GM18861 (cell line): ENCODE measurements around the gene APOL6.
"Not testable (repeated sequence)": the region's sequence is repeated elsewhere in the genome, so short reads cannot be mapped to it uniquely, and the experiment has no call there.

Source experiments
- ATAC-seq: cut with Tn5 transposase; IDR thresholded peaks from one replicate; pipeline ENCODE4 v1.9.1; 2021; ENCODE audit not compliant: unreplicated experiment

Gene APOL6

DNA sequence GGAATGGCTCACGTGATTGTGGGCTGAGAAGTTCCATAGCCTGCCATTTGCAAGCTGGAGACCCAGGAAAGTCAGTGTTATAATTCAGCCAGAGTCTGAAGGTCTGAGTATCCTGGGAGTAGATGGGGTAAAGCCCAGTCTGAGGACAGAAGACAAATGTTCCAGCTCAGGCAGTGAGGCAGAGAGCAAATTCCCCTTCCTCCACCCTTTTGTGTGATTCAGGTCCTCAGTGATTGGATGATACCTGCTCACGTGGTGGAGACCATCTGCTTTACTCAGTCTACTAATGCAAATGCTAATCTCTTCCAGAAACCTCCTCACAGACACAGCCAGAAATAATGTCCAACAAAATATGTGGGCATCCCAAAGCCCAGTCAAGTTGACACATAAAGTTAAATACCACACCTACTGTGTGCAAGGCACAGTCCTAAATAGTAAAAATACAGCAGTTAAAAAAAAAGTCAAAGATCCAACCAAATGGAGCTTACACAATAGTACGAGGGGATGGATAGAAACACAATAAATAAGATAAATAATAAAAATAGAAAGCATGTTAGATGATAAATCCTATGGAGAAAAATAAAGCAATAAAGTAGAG is 13.2 kb upstream of the APOL6 start:
- ATAC-seq: no peak

DNA sequence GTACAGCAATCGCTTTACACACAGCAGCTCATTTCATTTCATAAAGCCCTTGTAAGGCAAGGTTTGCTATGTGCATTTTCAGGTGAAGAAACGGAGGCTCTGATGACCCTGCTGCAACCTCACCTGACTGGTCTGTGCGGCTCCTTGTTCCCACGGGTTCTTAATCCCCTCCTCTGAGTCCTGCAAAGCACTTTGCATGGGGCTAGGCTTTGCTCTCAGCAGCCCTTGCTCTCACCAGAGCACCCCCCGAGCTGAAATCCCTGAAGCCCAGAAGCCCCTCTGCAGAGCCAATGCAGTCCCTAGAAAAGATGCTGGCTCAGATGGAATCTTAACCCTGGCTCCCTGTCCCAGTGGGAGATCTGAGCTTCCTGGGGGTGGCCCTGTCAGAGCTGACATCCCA is 11.0 kb upstream of the APOL6 start:
- no peak for ATAC-seq

DNA sequence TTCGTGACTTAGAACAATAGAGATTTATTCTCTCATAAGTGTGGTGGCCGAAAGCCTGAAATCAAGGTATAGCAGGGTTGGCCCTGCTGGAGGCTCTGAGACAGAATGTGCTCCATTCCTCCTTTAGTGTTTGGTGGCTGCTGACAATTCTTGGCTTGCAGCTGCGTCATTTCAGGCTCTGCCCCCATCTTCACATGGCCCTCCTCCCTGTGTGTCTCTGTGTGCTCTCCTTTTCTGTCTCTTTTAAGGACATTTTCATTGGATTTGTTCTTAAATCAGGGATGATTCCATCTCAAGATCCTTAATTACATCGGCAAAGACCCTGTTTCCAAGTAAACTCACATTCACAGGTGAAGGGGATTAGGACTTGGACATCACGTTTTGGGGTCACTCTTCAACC is 10.2 kb upstream of the APOL6 start:
- ATAC-seq: no peak

DNA sequence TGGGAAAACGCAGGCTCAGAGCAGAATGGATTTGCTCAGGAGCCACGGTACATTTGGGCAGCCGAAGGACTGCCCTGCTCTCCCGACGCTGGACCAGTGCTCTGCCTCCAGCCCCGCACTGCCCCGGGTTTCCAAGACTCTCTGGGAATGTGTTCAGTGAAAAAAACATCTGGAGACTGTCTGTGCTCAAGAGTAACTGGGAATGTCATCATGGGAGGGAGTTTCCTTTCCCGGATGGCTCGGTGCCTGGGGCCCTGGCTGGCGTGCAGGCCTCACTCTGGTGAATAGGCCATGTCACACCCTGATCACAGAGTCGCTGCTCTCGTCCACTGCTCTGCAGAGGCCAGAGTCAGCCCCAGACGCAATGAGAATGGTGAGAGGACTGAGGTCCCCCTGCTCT is 9.8 kb upstream of the APOL6 start:
- ATAC-seq: no peak

DNA sequence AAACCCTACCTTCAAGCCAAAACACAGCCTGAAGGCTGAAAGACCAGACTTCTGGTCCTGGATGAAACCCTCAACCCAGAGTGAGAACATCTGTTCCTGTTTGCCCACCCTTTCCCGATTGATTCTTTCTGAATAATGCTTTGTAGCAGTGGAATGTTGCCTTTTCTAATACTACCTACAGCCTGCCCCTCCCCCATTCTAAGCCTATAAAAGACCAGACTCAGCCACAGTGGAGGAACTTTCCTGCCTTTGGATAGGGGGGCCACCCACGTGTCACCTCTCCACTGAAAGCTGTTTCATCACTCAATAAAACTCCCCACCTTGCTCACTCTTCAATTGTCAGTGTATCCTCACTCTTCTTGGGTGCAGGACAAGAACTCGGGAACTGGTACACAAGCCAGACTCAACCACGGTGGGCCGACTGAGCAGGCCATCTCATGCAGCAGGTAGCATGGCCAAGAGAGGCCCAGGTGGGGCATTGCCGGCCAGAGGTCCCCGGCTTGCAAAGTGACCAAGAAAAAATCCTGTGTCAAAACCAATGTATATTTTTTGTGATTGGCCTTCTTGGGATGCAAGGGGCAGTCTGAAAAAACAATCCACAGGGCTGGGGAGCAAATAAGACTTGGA is 6.6 kb upstream of the APOL6 start:
- ATAC-seq: no peak

DNA sequence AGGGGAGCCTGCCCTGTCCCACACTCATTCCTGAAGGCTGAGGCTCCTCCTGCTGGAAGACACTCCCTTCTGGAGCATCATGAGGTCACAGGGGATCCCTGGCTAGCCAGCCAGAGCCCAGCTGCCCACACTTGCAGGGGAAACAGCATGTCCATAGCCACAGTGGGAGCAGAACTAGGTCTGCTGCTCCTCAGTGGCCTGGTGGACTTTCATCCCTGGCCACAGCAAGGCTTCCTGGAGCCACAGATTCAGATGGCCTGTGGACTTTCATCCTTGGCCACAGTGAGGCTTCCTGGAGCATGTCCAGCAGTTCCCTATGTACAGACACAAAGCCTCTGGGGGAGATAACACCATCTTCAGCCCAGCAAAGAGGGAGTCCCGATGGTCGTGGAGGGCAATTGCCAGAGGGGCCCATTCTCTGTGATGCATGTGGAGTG is 5.9 kb upstream of the APOL6 start:
- ATAC-seq: no peak

DNA sequence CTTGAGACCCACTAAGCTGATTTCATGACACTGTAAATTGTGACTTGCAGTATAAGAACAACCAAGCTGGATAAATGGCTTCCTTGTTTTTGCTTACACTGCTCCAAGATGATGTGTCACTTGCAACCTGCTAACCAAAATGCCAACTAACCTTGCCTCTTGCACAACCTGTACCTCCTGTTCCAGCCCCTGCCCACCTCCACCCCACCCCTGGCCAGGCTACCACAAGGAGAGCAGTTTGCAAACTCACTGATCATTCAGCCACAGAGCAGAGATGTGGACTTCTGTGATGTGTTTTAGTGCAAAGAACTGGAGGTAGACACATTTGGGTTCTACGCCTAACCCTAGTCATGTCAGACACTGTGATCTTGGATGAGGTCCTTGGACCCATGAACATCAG is 4.3 kb upstream of the APOL6 start:
- ATAC-seq: no peak

DNA sequence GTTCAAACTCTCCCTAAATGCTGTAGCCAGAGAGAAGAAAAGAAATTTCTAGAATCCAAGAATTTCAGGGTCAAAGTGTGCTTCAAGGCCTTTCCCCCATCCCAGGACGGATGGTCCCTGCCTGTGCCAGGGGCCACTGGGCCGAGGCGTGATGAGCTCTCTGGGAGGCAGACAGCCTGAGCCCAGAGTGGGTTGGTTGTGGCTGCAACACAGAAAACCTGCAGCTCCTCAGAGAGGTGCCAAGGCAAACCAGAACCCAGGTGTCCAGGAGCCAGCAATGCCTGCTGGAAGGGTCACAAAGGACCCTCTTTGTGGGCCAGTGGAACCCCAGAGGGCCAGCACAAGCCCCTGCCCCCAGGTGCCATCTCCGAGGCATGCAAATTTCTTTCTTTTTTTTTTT is 2.6 kb upstream of the APOL6 start:
- ATAC-seq: no peak

DNA sequence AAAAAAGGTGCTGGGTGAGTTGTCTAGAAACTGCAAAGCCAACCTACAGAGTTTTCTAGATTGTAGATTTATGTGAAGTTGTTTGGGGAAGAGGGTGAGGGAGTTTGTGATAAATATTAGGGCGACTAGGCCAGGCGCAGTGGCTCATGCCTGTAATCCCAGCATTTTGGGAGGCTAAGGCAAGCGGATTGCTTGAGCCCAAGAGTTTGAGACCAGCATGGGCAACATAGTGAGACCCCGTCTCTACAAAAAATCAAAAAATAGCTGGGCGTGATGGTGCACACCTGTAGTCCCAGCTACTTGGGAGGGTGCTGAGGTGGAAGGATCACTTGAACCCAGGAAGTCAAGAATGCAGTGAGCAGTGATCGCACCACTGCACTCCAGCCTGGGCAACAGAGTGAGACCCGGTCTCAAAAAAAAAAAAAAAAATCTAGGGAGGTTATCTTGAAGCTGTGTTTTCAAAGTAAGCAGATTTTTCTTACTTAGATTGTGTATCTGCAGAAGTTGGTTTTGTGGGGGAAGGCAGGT is 844 bp downstream of the APOL6 start:
- ATAC-seq: no peak

DNA sequence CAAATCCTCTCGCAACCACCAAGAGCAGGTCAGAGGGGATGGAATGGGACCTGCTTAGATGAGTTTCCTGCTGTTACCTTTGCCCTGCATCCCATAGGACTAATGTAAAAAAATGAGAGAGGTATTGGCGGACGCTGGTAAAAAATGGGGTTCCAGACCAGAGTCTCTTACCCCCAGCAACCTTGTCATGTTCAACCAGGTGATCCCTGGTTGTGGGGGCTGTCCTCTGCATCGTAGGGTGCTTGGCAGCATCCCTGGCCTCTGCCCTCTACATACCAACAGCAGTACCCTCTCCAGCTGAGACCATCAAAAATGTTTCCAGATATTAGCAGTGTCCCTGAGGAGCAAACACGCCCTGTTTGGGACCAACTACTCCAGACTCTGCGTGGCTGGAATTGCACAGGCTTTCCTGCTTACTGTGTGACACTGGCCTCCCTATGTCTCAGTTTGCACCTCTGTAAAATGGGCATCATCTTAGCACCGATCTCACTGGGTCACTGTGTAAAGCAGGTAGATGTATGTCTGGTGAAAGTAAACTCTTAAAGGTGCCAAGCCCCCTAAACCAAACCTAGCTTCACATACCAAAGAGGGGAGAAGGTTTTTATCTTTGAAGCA is 1.5 kb downstream of the APOL6 start:
- ATAC-seq: no peak

DNA sequence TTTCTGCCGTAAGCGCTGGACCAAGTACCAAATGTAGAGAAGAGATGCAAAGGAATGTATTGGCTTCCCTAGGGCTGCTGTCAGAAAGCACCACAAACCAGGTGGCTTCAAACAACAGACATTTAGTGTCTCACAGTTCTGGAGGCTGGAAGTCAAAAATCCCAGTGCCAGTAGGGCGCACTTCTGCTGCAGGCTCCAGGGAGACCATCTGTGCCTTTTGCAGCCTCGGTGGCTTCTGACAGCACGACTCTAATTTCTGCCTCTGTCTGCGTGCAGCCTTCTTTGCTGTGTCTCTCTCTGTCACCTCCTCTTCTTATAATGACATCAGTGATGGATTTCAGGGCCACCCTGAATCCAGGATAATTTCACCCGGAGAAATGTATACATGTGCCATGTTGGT is 2.8 kb downstream of the APOL6 start:
- ATAC-seq: no peak

DNA sequence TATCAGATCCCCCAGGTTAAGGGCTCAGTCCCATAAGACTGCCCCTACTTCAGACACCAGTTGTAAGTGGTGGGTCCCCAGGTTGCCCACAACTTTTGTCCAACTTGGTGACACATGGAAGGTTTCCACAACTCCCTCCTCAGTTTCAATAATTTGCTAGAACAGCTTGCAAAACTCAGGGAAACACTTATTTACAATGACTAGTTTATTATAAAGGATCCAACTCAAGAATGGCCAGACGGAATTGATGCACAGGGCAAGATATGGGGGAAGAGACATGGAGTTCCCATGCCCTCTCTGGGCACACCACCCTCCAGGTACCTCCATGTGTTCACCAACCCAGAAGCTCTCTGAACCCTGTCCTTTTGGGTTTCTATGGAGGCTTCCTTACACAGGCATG is 5.6 kb downstream of the APOL6 start:
- no peak for ATAC-seq

DNA sequence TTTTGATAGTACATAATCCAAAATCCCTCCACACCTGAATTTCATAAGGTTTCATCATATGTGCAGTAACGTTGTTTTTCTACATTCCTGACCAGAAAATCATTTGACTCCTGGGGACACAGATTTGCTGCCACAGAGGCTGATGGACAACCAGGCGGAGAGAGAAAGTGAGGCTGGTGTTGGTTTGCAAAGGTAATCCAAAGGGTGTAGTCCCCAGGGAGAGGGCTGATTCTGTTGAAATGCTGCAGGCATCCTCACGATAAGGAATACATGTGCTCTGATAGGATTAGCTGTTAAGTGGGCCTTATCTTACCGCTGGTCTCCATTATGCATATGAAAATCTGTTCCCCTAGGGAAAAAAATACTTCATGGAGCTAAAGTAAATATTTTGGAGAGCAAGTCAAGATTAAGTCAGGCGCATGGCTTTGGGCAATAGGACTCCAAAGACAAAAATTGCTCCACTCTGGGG is 8.1 kb downstream of the APOL6 start:
- ATAC-seq: no peak

DNA sequence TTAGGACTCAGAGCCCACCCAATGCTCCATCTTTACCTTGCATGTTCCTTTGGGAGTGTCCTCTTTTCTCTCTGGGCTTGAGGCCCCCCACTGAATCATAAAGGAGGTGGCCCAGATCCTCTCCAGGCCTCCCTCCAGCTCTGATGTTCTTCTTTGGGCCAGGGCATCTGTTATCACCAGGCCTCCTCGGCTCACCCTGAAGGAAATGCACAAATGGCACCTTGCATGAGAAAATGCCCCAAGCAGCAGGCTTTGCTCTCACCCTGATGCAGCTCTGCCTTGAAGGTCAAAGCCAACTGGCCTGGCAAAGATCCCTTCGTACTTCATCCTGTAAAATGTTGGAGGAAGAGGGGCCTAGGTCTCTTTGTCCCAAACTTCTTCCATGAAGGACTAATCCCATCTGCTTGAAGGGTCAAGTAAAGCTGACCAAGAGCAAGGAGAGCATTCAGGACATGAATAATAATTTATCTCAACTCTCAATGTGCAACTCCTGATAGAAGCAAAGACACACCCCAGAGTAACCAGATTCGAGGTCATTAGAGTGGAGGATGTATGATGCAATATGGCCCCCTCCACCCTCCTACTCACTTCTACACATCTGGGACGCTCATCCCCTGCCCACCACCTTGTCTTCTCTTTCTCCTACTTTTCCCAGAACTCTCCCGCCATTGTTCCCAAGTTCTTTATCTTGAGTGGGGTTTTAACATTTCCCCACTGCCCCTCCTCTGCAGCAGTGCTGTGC is 9.5 kb downstream of the APOL6 start:
- no peak for ATAC-seq

DNA sequence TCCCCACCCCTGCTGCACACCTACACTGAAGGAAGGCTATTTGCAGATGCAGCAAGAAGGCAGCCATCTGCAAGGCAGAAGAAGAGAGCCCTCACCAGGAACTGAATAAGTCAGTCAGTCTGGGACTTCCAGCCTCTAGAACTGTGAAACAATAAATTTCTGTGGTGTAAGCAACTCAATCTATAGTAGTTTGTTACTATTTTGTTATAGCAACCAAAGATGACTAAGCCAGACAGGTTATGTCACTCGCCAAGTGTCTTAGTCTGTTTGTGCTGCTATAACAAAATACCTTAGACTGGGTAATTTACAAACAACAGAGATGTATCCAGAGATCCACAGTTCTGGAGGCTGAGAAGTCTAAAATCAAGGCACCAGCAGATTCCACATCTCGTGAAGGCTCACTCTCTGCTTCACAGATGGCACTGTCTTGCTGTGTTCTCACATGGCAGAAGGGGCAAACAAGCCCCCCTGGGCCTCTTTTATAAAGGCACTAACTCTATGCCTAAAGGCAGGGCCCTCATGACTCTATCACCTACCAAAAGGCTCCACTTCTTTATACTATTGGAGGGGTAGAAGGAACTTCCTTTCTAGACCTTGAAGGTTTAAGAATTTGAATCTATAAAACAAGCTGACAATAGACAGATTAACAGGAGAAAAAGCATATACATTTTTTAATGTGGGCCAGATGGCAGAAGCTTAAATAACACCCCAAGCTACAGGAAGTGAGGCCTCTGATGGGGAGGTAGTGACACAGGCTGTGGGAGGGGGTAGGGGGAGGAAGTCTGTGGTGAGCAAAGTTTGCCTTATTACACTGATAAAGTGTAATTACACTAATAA is 12.3 kb downstream of the APOL6 start:
- no peak for ATAC-seq

DNA sequence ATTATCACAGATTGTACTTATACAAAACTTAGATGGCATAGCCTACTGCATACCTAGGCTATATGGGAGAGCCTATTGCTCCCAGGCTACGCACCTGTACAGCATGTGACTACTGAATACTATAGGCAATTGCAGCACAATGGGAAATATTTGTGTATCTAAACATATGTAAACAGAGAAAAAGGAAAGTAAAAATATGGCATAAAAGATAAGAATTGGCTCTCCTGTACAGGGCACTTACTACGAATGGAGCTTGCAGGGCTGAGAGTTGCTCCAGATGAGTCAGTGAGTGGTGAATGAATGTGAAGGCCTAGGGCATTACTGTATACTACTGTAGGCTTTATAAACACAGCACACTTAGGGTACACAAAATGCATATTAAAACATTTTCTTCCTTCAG is 13.2 kb downstream of the APOL6 start:
- no peak for ATAC-seq

DNA sequence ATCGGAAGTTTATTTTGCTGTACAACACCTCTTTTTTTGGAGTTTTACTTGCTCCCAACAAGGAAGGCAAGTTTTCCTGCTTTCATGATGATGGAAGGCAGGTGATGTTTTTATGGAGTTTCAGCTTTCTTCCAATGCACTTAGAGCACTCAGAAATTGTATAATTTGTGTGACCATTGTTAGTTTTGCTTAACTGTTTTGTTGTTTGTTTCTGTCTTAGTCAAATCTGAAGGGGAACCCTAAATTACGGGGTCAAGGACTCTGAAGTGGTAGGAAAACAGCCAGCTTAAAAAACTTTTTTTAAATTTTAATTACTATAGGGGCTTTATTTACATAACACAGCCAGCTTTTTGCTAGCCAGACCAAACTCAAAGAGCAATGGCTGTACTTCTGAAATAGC is 14.7 kb downstream of the APOL6 start:
- ATAC-seq: no peak

DNA sequence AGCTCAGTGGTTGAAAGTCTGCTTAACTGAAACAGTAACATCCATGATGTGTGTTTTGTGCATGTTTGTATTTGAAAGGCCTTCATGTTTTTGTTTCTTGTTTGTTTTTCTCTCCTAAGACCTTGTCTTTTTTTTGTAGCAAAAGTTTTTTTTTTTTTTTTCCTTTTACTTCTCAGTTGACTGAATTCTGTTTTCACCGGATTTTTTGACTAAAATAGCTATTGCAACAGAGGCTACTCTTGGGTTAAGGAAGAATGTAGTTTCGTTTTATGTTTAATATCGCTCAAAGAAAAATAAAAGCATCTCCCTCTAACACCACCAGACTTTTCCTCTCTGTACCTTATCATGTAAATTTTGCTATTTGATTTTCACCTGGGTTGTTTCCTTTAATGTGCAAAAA is 15.1 kb downstream of the APOL6 start:
- no peak for ATAC-seq

DNA sequence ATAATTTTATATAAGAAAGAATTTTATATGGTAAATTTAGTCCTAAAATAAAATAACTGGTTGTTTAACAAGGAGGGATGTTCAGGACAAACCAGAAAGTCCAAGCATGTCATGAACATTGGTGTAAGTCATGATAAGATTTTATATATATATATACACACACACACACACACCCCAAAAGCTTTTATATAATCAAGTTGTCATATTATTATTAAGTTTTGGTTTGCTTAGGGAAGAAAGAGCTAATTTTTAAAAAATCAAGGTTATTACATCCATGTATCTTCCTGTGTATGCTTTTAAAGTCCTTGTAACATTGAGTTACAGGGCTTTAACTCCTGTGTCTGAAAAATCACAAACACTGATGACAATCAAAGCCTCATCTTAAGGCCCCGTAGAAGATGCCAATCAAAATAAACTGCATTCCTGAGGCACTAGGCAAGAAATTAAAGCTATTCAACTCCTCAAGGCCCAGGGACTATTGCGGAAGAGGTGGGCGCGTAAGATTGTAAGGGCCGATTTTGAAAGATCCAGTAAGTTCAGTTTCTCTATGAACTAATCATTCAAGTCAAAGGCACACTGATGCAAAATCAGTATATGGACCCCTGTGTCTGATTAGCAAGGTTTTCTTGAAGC is 16.8 kb downstream of the APOL6 start:
- no peak for ATAC-seq

DNA sequence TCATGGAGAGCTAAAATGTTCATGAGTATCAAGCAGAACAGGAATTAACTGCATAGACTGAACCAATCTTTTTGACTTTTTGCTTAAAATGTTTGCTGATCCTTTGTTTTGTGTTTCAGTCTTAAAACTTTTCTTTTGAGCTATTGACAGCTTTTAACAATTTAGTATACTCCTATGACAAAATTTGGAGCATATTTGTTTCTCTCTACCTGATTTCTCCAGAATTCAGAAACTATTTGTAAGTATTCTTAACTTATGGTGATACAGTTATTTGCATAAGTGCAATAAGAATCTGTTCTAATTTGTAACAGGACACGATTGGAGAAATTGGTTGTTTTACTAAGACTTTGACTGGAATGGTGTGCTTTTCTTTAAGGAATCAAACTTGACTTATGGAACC is 18.5 kb downstream of the APOL6 start:
- not testable (repeated sequence) for ATAC-seq
